ENCODE measurements around the gene PYROXD2.

Gene PYROXD2
- 0.43 to 5.0 reads per million in 2 experiments for total RNA-seq

- DNase-seq (ENCODE audit: low read depth) = peak; percentile 25
These were observed at the start of gene PYROXD2 for GRCh38 chr10:98414932-98415730. Gene PYROXD2 (minus strand): TSS chr10:98415182. CDS start chr10:98415135, 47 bp downstream.

- DNase-seq (ENCODE audit: low read depth) = no peak
These were observed 49.2 kb upstream of the PYROXD2 start for GRCh38 chr10:98463976-98464754.

- no peak for DNase-seq (ENCODE audit: low read depth)
These were observed 48.0 kb upstream of the PYROXD2 start for GRCh38 chr10:98463016-98463415.

GRCh38 chr10:98461500-98461842 is 46.5 kb upstream of the PYROXD2 start:
- DNase-seq (ENCODE audit: low read depth) = no peak

- no peak for DNase-seq (ENCODE audit: low read depth)
These were observed 46.0 kb upstream of the PYROXD2 start for GRCh38 chr10:98460837-98461499.

- no peak for DNase-seq (ENCODE audit: low read depth)
These were observed 44.1 kb upstream of the PYROXD2 start for GRCh38 chr10:98458809-98459784.

GRCh38 chr10:98457721-98458120 is 42.7 kb upstream of the PYROXD2 start:
- DNase-seq (ENCODE audit: low read depth) = no peak

GRCh38 chr10:98456686-98457482 is 41.9 kb upstream of the PYROXD2 start:
- no peak for DNase-seq (ENCODE audit: low read depth)

- no peak for DNase-seq (ENCODE audit: low read depth)
These were observed 41.1 kb upstream of the PYROXD2 start for GRCh38 chr10:98456043-98456570.

GRCh38 chr10:98453729-98454128 is 38.7 kb upstream of the PYROXD2 start:
- DNase-seq (ENCODE audit: low read depth) = no peak

- no peak for DNase-seq (ENCODE audit: low read depth)
These were observed 35.6 kb upstream of the PYROXD2 start for GRCh38 chr10:98450618-98451017.

- no peak for DNase-seq (ENCODE audit: low read depth)
These were observed 34.3 kb upstream of the PYROXD2 start for GRCh38 chr10:98449287-98449686.

GRCh38 chr10:98446661-98447221 is 31.8 kb upstream of the PYROXD2 start, which contains the start of gene HPS1:
Gene HPS1 (minus strand): TSS chr10:98446935. CDS start chr10:98443240, 3,695 bp downstream.
- peak; percentile 59 for DNase-seq (ENCODE audit: low read depth)

- DNase-seq (ENCODE audit: low read depth) = no peak
These were observed 31.2 kb upstream of the PYROXD2 start for GRCh38 chr10:98446151-98446660.

- DNase-seq (ENCODE audit: low read depth) = no peak
These were observed 30.3 kb upstream of the PYROXD2 start for GRCh38 chr10:98445200-98445812.

- DNase-seq (ENCODE audit: low read depth) = no peak
These were observed 29.5 kb upstream of the PYROXD2 start for GRCh38 chr10:98444314-98445006.

- no peak for DNase-seq (ENCODE audit: low read depth)
These were observed 23.7 kb upstream of the PYROXD2 start for GRCh38 chr10:98438715-98439114.

GRCh38 chr10:98436704-98437103 is 21.7 kb upstream of the PYROXD2 start:
- DNase-seq (ENCODE audit: low read depth) = no peak

GRCh38 chr10:98435178-98435577 is 20.2 kb upstream of the PYROXD2 start:
- no peak for DNase-seq (ENCODE audit: low read depth)

Measured in T follicular helper cell (primary cell).